HG03280 (cell line): Measurements from ENCODE around the gene DAB1.

Experiments used
- ATAC-seq: cut with Tn5 transposase; IDR thresholded peaks from one replicate; pipeline ENCODE4 v1.9.1; 2021; ENCODE audit warnings: mild to moderate bottlenecking, moderate library complexity; ENCODE audit not compliant: unreplicated experiment

Gene DAB1

GRCh38 chr1:57131257-57131656, 292.6 kb downstream of the DAB1 start:
- ATAC-seq, result no peak

GRCh38 chr1:57129865-57130264, 294.0 kb downstream of the DAB1 start:
- no peak for ATAC-seq

- no peak for ATAC-seq
Observed at GRCh38 chr1:57127976-57128375, 295.9 kb downstream of the DAB1 start.

GRCh38 chr1:57124768-57125446, 299.0 kb downstream of the DAB1 start:
- ATAC-seq, result no peak

GRCh38 chr1:57124170-57124569, 299.7 kb downstream of the DAB1 start:
- ATAC-seq, result no peak

- no peak for ATAC-seq
Observed at GRCh38 chr1:57122031-57122430, 301.8 kb downstream of the DAB1 start.

GRCh38 chr1:57118948-57119603, 304.8 kb downstream of the DAB1 start:
- ATAC-seq, result no peak

GRCh38 chr1:57117753-57118152, 306.1 kb downstream of the DAB1 start:
- no peak for ATAC-seq

GRCh38 chr1:57116871-57117270, 307.0 kb downstream of the DAB1 start:
- no peak for ATAC-seq

GRCh38 chr1:57115030-57115614, 308.7 kb downstream of the DAB1 start:
- ATAC-seq, result no peak

- no peak for ATAC-seq
Observed at GRCh38 chr1:57112148-57112547, 311.7 kb downstream of the DAB1 start.

GRCh38 chr1:57111175-57111574, 312.7 kb downstream of the DAB1 start:
- ATAC-seq, result no peak

GRCh38 chr1:57109883-57110282, 314.0 kb downstream of the DAB1 start:
- ATAC-seq, result no peak

GRCh38 chr1:57109247-57109646, 314.6 kb downstream of the DAB1 start:
- ATAC-seq, result no peak

- ATAC-seq, result no peak
Observed at GRCh38 chr1:57106296-57106695, 317.6 kb downstream of the DAB1 start.

GRCh38 chr1:57102561-57103326, 321.1 kb downstream of the DAB1 start:
- no peak for ATAC-seq

- no peak for ATAC-seq
Observed at GRCh38 chr1:57101209-57101608, 322.7 kb downstream of the DAB1 start.

GRCh38 chr1:57094749-57095148, 329.1 kb downstream of the DAB1 start:
- ATAC-seq, result no peak

GRCh38 chr1:57093122-57093521, 330.7 kb downstream of the DAB1 start:
- no peak for ATAC-seq

- ATAC-seq, result no peak
Observed at GRCh38 chr1:57091642-57092041, 332.2 kb downstream of the DAB1 start.

- ATAC-seq, result no peak
Observed at GRCh38 chr1:57089855-57090254, 334.0 kb downstream of the DAB1 start.

- no peak for ATAC-seq
Observed at GRCh38 chr1:57089221-57089620, 334.6 kb downstream of the DAB1 start.
